ENCODE measurements around the gene TUBB.
"Not testable (repeated sequence)": the region's sequence is repeated elsewhere in the genome, so short reads cannot be mapped to it uniquely, and the experiment has no call there.

TUBB gene

DNA sequence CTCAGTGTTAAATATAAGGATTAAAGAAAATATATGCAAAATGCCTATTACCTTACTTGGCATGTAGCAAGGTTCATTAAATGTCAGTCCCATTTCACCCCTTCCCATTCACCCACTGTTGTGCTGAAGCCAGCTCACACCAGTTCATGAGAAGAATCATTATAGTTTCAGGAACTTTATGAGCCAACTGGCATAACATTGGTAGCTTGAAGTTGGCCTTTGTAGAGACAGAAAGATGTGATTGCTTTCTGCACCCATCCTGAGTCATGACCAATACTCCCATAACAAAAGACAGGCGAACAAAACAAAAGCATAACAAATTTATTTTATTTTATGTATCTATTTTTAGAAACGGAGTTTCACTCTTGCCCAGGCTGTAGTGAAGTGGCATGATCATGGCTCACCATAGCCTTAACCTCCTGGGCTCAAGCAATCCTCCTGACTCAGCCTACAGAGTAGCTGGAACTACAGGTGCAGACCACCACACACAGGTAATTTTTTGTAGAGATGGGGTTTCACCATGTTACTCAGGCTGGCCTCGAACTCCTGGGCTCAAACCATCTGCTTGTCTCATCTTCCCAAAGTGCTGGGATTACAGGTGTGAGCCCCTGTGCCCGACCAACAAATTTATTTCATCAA lies 41.8 kb downstream of the TUBB start:
- DNase-seq, result no peak

GRCh38 chr6:30763155-30763617 lies 43.0 kb downstream of the TUBB start:
- DNase-seq, result no peak

GRCh38 chr6:30763618-30764489 lies 43.7 kb downstream of the TUBB start:
- DNase-seq, result peak; percentile 91

GRCh38 chr6:30764490-30765043 lies 44.4 kb downstream of the TUBB start:
- not testable (repeated sequence) for DNase-seq

GRCh38 chr6:30765495-30765894 lies 45.3 kb downstream of the TUBB start:
- peak; percentile 71 for DNase-seq

DNA sequence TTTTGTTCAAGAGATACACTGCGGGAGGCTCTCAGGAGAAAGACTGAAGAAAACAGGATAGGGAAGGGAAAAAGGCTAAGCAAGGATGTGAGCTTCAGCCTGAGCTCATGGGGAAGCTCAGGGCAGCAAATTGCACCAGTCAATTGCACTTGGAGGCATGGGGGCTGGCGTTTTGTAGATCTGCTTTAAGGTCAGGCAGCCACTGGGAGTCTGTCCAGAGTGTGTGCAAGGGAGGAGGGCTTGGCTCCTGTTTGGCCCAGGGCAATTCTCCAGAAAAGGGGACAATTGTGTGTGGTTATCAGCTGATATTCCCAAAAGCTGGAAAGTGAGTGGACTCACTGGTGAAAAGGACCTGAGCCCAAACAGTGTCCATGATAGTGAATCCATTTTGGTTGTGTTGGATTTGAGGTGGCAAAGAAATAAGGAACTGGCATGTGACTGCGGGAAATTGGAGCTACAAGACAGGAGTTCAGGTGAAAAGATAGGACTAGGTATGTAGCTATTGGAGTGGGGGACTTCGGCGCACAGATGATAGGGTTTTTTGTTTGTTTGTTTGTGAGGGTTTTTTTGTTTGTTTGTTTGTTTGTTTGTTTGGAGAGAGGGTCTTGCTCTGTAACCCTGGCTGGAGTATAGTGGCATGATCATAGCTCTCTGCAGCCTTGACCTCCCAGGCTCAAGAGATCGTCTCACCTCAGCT lies 46.5 kb downstream of the TUBB start:
- no peak for DNase-seq

DNA sequence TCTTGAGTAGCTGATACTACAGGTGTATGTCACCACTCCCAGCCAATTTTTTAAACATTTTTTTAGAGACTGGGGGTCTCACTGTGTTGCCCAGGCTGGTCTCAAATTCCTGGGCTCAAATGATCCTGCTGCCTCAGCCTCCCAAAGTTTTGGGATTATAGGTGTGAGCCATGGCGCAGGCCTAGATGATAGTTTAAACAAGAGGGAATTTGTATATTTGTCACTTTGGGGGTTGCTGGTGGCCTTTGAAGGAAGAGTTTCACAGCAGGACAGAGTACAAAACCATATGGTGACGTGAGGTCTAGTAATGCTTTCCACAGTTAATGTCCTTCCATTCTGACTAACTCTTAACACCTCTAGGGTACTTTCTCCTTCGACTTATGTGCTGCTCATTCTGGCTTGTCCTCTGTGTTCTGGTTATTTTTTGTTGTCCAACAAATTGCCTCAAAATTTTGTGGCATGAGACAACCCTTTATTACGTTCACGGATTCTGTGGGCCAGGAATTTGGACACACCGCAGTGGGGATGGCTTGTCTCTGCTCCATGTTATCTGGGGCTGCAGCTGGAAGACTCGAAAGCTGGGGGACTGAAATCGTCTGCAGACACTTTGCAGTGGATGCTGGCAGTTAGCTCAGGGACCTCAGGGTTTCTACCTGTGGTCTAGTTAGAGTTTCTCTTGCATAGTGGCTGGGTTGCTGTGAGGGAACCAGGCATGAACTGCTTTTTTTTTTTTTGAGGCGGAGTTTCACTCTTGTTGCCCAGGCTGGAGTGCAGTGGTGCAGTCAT lies 47.2 kb downstream of the TUBB start:
- no peak for DNase-seq

DNA sequence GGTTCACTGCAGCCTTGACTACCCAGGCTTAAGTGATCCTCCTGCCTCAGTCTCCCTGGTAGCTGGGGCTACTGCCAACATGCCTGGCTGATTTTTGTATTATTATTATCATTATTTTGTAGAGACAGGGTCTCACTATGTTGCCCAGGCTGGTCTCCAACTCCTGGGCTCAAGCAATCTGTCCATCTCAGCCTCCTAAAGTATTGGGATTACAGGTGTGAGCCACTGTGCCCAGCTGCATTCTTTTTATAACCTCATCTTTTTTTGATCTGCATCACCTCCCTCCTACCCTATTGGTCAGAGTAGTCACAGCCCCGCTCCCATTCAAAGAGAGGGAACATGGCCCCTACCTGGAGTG lies 47.8 kb downstream of the TUBB start:
- no peak for DNase-seq

DNA sequence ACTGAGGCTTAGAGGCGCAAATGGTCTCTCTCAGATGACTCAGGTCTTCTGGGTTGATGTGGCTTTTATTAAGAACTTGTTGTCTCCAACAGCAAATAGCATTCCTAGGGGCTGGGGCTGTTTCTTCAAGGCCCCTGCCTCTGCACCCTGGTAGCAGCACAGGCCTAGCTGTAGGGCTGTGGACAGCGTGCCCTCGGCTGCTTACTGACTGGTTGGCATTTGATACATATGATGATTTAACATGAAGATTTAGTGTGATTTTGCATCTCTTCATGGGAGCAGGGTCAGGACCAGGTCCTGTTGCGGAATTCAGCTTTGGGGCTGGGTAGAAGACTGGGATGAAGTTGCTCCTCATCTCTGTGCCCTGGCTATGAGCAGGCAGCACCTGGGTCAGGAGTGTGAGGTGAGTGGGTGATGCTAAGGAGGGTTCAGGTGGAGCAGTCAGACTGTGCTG lies 48.5 kb downstream of the TUBB start:
- no peak for DNase-seq

DNA sequence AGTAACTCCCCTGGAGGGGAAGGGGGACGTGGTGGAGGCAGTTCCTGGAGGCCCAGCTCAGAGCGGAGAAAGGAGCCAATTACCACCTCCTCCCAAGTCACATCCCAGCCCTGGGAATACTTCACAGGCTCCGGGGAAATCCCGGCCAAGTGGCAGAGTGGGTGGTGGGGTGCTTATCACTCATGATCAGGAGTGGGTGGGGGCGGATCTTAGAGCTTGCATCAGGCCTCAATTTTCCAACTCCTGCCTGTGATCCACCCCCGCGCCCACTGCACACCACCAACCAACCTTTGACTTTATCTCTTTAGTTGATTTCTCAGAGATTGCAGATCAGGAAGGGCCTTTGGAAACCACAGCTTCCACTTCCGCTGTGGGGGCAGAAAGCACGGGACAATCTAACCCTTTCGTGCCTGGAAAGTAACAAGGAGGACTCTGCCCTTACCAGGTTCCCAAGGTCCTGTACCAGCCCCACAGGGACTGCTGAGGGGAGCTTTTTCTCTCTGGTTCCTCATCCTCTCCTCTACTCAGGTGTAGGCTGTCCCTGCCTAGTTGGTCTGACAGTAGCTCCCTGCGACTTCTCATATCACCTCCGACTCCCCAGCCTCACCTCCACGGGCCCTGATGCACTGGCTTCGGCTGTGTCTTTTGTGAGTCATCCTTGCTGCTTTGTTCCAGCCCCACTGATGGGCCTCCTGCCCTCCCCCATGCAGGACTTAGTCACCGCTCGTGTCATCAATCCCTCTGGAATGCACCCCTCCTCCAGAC lies 49.1 kb downstream of the TUBB start:
- DNase-seq, result peak; percentile 98

- no peak for DNase-seq
Observed at GRCh38 chr6:30769853-30770524, 49.8 kb downstream of the TUBB start.

DNA sequence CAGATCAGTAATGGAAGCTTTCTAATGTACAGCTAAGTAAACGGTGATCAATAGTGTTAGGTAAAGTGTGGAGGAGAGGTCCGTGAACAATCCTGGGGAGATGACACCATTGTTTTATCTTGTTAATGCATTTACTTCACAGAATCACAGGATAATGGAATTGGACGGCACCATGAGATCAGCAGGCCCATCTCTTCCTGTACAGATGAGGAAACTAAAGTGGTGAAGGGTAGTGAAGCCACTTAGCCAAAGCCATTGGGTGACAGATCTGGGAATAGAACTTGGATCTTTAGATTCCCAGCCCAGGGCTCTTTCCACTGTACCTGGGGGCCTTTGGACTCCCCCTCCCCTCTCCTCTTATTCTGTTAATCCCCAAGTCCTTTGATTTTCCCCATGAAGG lies 50.4 kb downstream of the TUBB start:
- DNase-seq, result no peak

DNA sequence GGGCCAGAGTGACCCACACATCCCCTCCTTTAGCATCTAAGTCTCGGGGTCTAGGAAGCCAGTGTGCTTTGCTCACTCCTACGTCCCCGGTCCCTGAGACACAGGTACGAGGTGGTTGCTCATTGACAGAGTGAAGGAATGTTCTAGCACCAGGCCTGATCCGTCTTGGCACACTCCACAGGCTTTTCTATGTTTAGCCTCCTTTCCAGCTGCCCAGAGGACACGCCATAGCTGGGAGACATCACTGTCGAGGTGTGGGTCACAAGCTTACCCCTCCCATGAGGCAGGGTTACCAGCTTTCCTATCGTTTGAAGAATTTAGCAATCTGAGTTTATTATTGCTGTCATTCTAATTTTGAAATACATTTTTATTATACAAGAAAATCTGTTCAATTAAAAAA lies 54.5 kb downstream of the TUBB start:
- no peak for DNase-seq
